ENCODE results near the gene TARDBP. TPM values are rescaled to one million over a fixed set of nuclear protein-coding genes. Genes with fewer than 3 reads are reported as not detected.
"Not testable (repeated sequence)": the region's sequence is repeated elsewhere in the genome, so short reads cannot be mapped to it uniquely, and the experiment has no call there.

The TARDBP gene
- total RNA-seq, 1 experiment from 2014 or later = 103 TPM

GRCh38 chr1:11068600-11069473 lies 56.4 kb downstream of the TARDBP start:
- DNase-seq = no peak
- no peaks in the 10 kb centered on the region for H3K9me3 ChIP-seq (replicated peaks)
- H3K36me3 ChIP-seq = peaks cover 76% of the 10 kb centered on the region
- H3K4me3 ChIP-seq = no peak overlapping the region
- H3K4me1 ChIP-seq = no peaks in the 10 kb centered on the region
- H3K27me3 ChIP-seq = no peaks in the 10 kb centered on the region
- H3K27ac ChIP-seq = no peak overlapping the region

- Histone ChIP-seq H3K27me3 (no peaks in the 10 kb centered on the region), H3K9me3 (replicated peaks) (no peaks in the 10 kb centered on the region), H3K4me1 (no peaks in the 10 kb centered on the region), H3K36me3 (peaks cover 84% of the 10 kb centered on the region), H3K4me3 (no peak overlapping the region), H3K27ac (no peak overlapping the region)
- DNase-seq = no peak
Observed at GRCh38 chr1:11070876-11071275, 58.4 kb downstream of the TARDBP start.

- H3K27ac ChIP-seq = peak overlapping the region; percentile 46
- DNase-seq = peak in 1 of 2 experiments; percentile 50
- H3K9me3 ChIP-seq (replicated peaks) = no peaks in the 10 kb centered on the region
- H3K36me3 ChIP-seq = peaks cover 84% of the 10 kb centered on the region
- no peaks in the 10 kb centered on the region for H3K27me3 ChIP-seq
- no peaks in the 10 kb centered on the region for H3K4me1 ChIP-seq
- no peak overlapping the region for H3K4me3 ChIP-seq
Observed at GRCh38 chr1:11071463-11072215, 59.2 kb downstream of the TARDBP start.

- peak in 1 of 2 experiments; percentile 50 for DNase-seq
- peaks cover 85% of the 10 kb centered on the region for H3K36me3 ChIP-seq
- H3K9me3 ChIP-seq (replicated peaks) = no peaks in the 10 kb centered on the region
- H3K27ac ChIP-seq = peak overlapping the region; percentile 46
- H3K27me3 ChIP-seq = no peaks in the 10 kb centered on the region
- H3K4me1 ChIP-seq = no peaks in the 10 kb centered on the region
- H3K4me3 ChIP-seq = no peak overlapping the region
Observed at GRCh38 chr1:11072216-11072917, 59.9 kb downstream of the TARDBP start.

- not testable (repeated sequence) for H3K4me1 ChIP-seq; H3K9me3 ChIP-seq (replicated peaks); DNase-seq; H3K27ac ChIP-seq; H3K27me3 ChIP-seq; H3K4me3 ChIP-seq
- H3K36me3 ChIP-seq = peaks cover 81% of the 10 kb centered on the region
Observed at GRCh38 chr1:11073398-11073797, 60.9 kb downstream of the TARDBP start.

Other genes with a start within 250 kb of the TARDBP start
- gene CASZ1, start 216.0 kb upstream of the TARDBP start, total RNA-seq (2014; rRNA removed; shearing (Covaris generic)) = 2.3 and 2.4 TPM in 2 replicates
- 0.08 TPM in 1 of 2 replicates, not detected in the other for gene MASP2, start 34.6 kb downstream of the TARDBP start, total RNA-seq (2014; rRNA removed; shearing (Covaris generic))
- gene SRM, start 47.4 kb downstream of the TARDBP start, total RNA-seq (2014; rRNA removed; shearing (Covaris generic)) = 64.4 and 70.7 TPM in 2 replicates
- gene EXOSC10, start 87.2 kb downstream of the TARDBP start, total RNA-seq (2014; rRNA removed; shearing (Covaris generic)) = 93.1 and 97.5 TPM in 2 replicates
- not detected in 2 replicates for gene ANGPTL7, start 176.7 kb downstream of the TARDBP start, total RNA-seq (2014; rRNA removed; shearing (Covaris generic))
- gene MTOR, start 249.9 kb downstream of the TARDBP start, total RNA-seq (2014; rRNA removed; shearing (Covaris generic)) = 54.6 and 55.2 TPM in 2 replicates